ENCODE results near the gene UFC1. TPM values are rescaled to one million over a fixed set of nuclear protein-coding genes. Genes with fewer than 3 reads are reported as not detected.

UFC1 gene
- polyA plus RNA-seq, 3 donors, result 100 to 120 (median 108) TPM

- intact Hi-C loops (cut with micrococcal nuclease), result no loop called here
- peak overlapping the region; percentile 85 to 87 for H3K4me3 Mint-ChIP-seq
These were observed 6.1 kb downstream of the UFC1 start for GRCh38 chr1:161159913-161160243.

GRCh38 chr1:161160671-161161145 lies 6.9 kb downstream of the UFC1 start:
- Histone ChIP-seq H3K4me3 (replicated peaks in 1 of 3; ENCODE audit: low read depth in 2 of 3, low read length in 3 of 3) (no peak overlapping the region), H3K79me2 (ENCODE audit: insufficient read depth, low read length) (peaks cover 22% of the 10 kb centered on the region), H4K20me1 (ENCODE audit: insufficient read depth, low read length) (no peaks in the 10 kb centered on the region), H3K4me1 (ENCODE audit: control insufficient read depth in 1 of 2, insufficient read depth in 2 of 2, low read length in 2 of 2) (peaks cover 22 to 35% of the 10 kb centered on the region in 2 donors), H3K9ac (ENCODE audit: insufficient read depth, low read length, poor library complexity, severe bottlenecking) (no peak overlapping the region), H3K27me3 (ENCODE audit: control insufficient read depth in 2 of 2, insufficient read depth in 2 of 2, low read length in 2 of 2) (no peaks in the 10 kb centered on the region), H3K4me2 (replicated peaks; ENCODE audit: extremely low read depth, low read length, poor library complexity, severe bottlenecking) (peak overlapping the region; percentile 97), H3K27ac (ENCODE audit: low read depth in 1 of 2, low read length in 2 of 2) (no peak overlapping the region), H2AFZ (ENCODE audit: insufficient read depth, low read depth, low read length, poor library complexity, severe bottlenecking) (no peak overlapping the region), H3K9me3 (replicated peaks in 1 of 2; ENCODE audit: control insufficient read depth in 1 of 2, insufficient read depth in 1 of 2, low read length in 2 of 2) (no peaks in the 10 kb centered on the region), H3K36me3 (replicated peaks in 1 of 2; ENCODE audit: control insufficient read depth in 1 of 2, insufficient read depth in 2 of 2, low read length in 2 of 2) (peaks cover 38 to 62% of the 10 kb centered on the region in 2 donors)
- intact Hi-C loops (cut with micrococcal nuclease), result no loop called here
- no peak for DNase-seq
- Mint-ChIP-seq H3K36me3 (peaks cover 48 to 68% of the 10 kb centered on the region in 2 donors), H3K4me1 (peaks cover 40% of the 10 kb centered on the region), H3K27me3 (ENCODE audit: low read depth in 3 of 3) (no peaks in the 10 kb centered on the region), H3K4me3 (no peak overlapping the region), H3K9me3 (no peaks in the 10 kb centered on the region), H3K27ac (peak overlapping the region in 3 of 7 donors; percentile 5 to 82 (median 32))
- no peak for TF ChIP-seq CTCF (IDR thresholded peaks at IDR 0.05)
- 98% methylated on average over 19 of the region's 22 CpGs for WGBS (ENCODE audit: insufficient coverage)

More at GRCh38 chr1:161159913-161160243, 6.1 kb downstream of the UFC1 start:
- H3K36me3 ChIP-seq (replicated peaks in 1 of 2; ENCODE audit: control insufficient read depth in 1 of 2, insufficient read depth in 2 of 2, low read length in 2 of 2), result peaks cover 38 to 61% of the 10 kb centered on the region in 2 donors
- H3K4me1 ChIP-seq (ENCODE audit: control insufficient read depth in 1 of 2, insufficient read depth in 2 of 2, low read length in 2 of 2), result peaks cover 16 to 30% of the 10 kb centered on the region in 2 donors
- H3K27me3 ChIP-seq (ENCODE audit: control insufficient read depth in 2 of 2, insufficient read depth in 2 of 2, low read length in 2 of 2), result no peaks in the 10 kb centered on the region
- Mint-ChIP-seq H3K4me1 (peaks cover 40% of the 10 kb centered on the region), H3K9me3 (no peaks in the 10 kb centered on the region), H3K36me3 (peaks cover 48 to 67% of the 10 kb centered on the region in 2 donors), H3K27ac (peak overlapping the region in 5 of 7 donors; percentile 78 to 94 (median 85)), H3K27me3 (ENCODE audit: low read depth in 3 of 3) (no peaks in the 10 kb centered on the region)
- peak overlapping the region; percentile 97 for H3K4me2 ChIP-seq (replicated peaks; ENCODE audit: extremely low read depth, low read length, poor library complexity, severe bottlenecking)
- 14% methylated on average over 1 of the region's 11 CpGs for WGBS (ENCODE audit: insufficient coverage)
- H3K79me2 ChIP-seq (ENCODE audit: insufficient read depth, low read length), result peaks cover 30% of the 10 kb centered on the region
- peak overlapping the region; percentile 69 to 97 (median 94) for H3K4me3 ChIP-seq (replicated peaks in 1 of 3; ENCODE audit: low read depth in 2 of 3, low read length in 3 of 3)
- H4K20me1 ChIP-seq (ENCODE audit: insufficient read depth, low read length), result no peaks in the 10 kb centered on the region
- no peaks in the 10 kb centered on the region for H3K9me3 ChIP-seq (replicated peaks in 1 of 2; ENCODE audit: control insufficient read depth in 1 of 2, insufficient read depth in 1 of 2, low read length in 2 of 2)
- H3K27ac ChIP-seq (ENCODE audit: low read depth in 1 of 2, low read length in 2 of 2), result peak overlapping the region; percentile 52 to 85
- TF ChIP-seq CTCF (IDR thresholded peaks at IDR 0.05), result no peak
- DNase-seq, result no peak
- peak overlapping the region; percentile 87 for H3K9ac ChIP-seq (ENCODE audit: insufficient read depth, low read length, poor library complexity, severe bottlenecking)
- H2AFZ ChIP-seq (ENCODE audit: insufficient read depth, low read depth, low read length, poor library complexity, severe bottlenecking), result peak overlapping the region; percentile 92

Data from CD14-positive monocyte (primary cell).